ENCODE measurements around the gene DCD. TPM values are rescaled to one million over a fixed set of nuclear protein-coding genes. Genes with fewer than 3 reads are reported as not detected.

The DCD gene, protein sequence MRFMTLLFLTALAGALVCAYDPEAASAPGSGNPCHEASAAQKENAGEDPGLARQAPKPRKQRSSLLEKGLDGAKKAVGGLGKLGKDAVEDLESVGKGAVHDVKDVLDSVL
- not detected in 2 replicates for total RNA-seq

GRCh38 chr12:54648265-54648664, at the start of gene DCD:
DCD (minus strand) TSS chr12:54648365; CDS start chr12:54648303, 62 bp downstream.

DNA sequence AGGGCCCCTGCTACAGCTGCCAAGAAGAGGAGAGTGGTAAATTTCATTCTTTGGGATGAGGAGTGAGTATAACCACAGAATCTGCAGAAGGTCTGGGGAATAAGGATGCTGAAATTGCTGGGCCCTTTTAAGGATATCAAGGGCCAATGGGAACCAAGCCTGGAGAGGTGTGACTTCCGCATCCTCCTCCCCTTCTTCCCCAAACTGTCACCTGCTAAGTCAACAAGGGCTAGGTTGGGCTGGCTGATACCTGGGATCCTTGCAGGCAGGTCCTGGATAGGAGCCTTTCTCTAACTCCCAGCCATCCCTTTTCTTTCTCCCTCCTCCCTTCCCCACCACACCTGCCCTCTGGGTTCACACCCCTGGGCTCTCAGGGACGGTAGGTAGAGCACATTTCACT, 13.4 kb downstream of the DCD start, which contains the start of gene LACRT:
TSS of gene LACRT (minus strand) at position 101 of the 400 bp plus-strand sequence. CDS start at position 47, 54 bp downstream.

Other genes with a start within 250 kb of the DCD start
- 748 and 778 TPM in 2 replicates for gene ITGA5, start 229.1 kb downstream of the DCD start, total RNA-seq
- gene GTSF1, start 174.8 kb downstream of the DCD start, total RNA-seq = not detected in 2 replicates
- not detected in 2 replicates for gene NCKAP1L, start 150.6 kb downstream of the DCD start, total RNA-seq
- gene PDE1B, start 98.8 kb downstream of the DCD start, total RNA-seq = not detected in 2 replicates
- not detected in 2 replicates for gene PPP1R1A, start 59.7 kb downstream of the DCD start, total RNA-seq
- not detected in 2 replicates for gene LACRT, start 13.5 kb downstream of the DCD start, total RNA-seq
- not detected in 2 replicates for gene MUCL1, start 206.2 kb upstream of the DCD start, total RNA-seq